ENCODE measurements around the gene PCAT7. TPM values are rescaled to one million over a fixed set of nuclear protein-coding genes. Genes with fewer than 3 reads are reported as not detected.

The PCAT7 gene
- total RNA-seq, 5 donors from 2014 or later (not counting 1 experiment from before 2014, with no cell fraction given) = not detected

- H3K27me3 Mint-ChIP-seq = peaks cover 2 to 3% of the 10 kb centered on the region in 2 donors
- Histone ChIP-seq H3K27ac (ENCODE audit: low read length) (no peak overlapping the region), H3K36me3 (ENCODE audit: control insufficient read depth in 2 of 2, extremely low read depth in 1 of 2, insufficient read depth in 1 of 2, low read length in 1 of 2) (no peaks in the 10 kb centered on the region), H3K27me3 (replicated peaks in 1 of 2; ENCODE audit: control insufficient read depth in 2 of 2, extremely low read depth in 1 of 2, insufficient read depth in 2 of 2, low read length in 1 of 2) (no peaks in the 10 kb centered on the region), H3K4me3 (ENCODE audit: control insufficient read depth in 1 of 2, extremely low read depth in 1 of 2, low read length in 1 of 2) (no peak overlapping the region), H3K4me1 (ENCODE audit: control insufficient read depth in 1 of 2, extremely low read depth in 1 of 2, insufficient read depth in 2 of 2, low read length in 2 of 2) (no peaks in the 10 kb centered on the region), H3K9me3 (no peaks in the 10 kb centered on the region)
- H3K4me1 Mint-ChIP-seq = no peaks in the 10 kb centered on the region
- WGBS (ENCODE audit: insufficient coverage) = no CpG with 5 or more reads among the region's 4 CpGs
- no peaks in the 10 kb centered on the region for H3K36me3 Mint-ChIP-seq
- no peaks in the 10 kb centered on the region for H3K9me3 Mint-ChIP-seq
- ATAC-seq (replicated peaks in 1 of 4) (no peak), DNase-seq (no peak)
- H3K27ac Mint-ChIP-seq = no peak overlapping the region
- H3K4me3 Mint-ChIP-seq = no peak overlapping the region
- CTCF ChIA-PET = no interaction called here
- POLR2A ChIA-PET = no interaction called here
Observed at GRCh38 chr9:94517254-94517653, 37.6 kb upstream of the PCAT7 start.

- Histone ChIP-seq H3K9me3 (no peaks in the 10 kb centered on the region), H3K4me3 (ENCODE audit: control insufficient read depth in 1 of 2, extremely low read depth in 1 of 2, low read length in 1 of 2) (no peak overlapping the region), H3K27me3 (replicated peaks in 1 of 2; ENCODE audit: control insufficient read depth in 2 of 2, extremely low read depth in 1 of 2, insufficient read depth in 2 of 2, low read length in 1 of 2) (peaks cover 0 to 8% of the 10 kb centered on the region in 2 experiments), H3K27ac (ENCODE audit: low read length) (no peak overlapping the region), H3K4me1 (ENCODE audit: control insufficient read depth in 1 of 2, extremely low read depth in 1 of 2, insufficient read depth in 2 of 2, low read length in 2 of 2) (no peaks in the 10 kb centered on the region), H3K36me3 (ENCODE audit: control insufficient read depth in 2 of 2, extremely low read depth in 1 of 2, insufficient read depth in 1 of 2, low read length in 1 of 2) (no peaks in the 10 kb centered on the region)
- Mint-ChIP-seq H3K9me3 (no peaks in the 10 kb centered on the region), H3K4me3 (no peak overlapping the region), H3K36me3 (no peaks in the 10 kb centered on the region), H3K4me1 (no peaks in the 10 kb centered on the region), H3K27ac (no peak overlapping the region), H3K27me3 (peaks cover 6 to 7% of the 10 kb centered on the region in 2 donors)
- ATAC-seq (replicated peaks in 1 of 4) = no peak
- DNase-seq = no peak
- ChIA-PET CTCF (no interaction called here), POLR2A (no interaction called here)
- no CpG with 5 or more reads among the region's 7 CpGs for WGBS (ENCODE audit: insufficient coverage)
Observed at GRCh38 chr9:94525396-94526035, 29.4 kb upstream of the PCAT7 start.

DNA sequence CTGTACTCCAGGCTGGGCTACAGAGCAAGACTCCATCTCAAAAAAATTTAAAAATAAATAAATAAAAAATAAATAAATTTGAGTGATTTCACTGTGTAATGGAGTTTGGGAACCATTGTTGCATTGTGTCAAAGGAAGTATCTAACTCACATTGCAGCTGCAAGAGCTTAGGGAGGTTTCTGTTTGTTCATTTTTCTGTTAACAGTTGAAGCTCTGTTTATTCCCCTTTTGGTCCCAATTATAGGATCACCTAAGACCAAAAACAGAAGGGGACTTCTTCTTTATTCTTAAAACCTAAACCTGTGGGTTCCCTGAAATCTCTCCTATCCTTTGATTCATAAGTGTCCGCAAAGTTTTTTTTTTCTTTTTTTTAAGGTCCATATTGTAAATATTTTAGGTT lies 28.6 kb upstream of the PCAT7 start:
- POLR2A ChIA-PET = no interaction called here
- H3K27me3 Mint-ChIP-seq = peaks cover 7 to 9% of the 10 kb centered on the region in 2 donors
- H3K9me3 Mint-ChIP-seq = no peaks in the 10 kb centered on the region
- ATAC-seq (replicated peaks in 1 of 4) = no peak
- Histone ChIP-seq H3K4me3 (ENCODE audit: control insufficient read depth in 1 of 2, extremely low read depth in 1 of 2, low read length in 1 of 2) (no peak overlapping the region), H3K27ac (ENCODE audit: low read length) (no peak overlapping the region), H3K9me3 (no peaks in the 10 kb centered on the region), H3K36me3 (ENCODE audit: control insufficient read depth in 2 of 2, extremely low read depth in 1 of 2, insufficient read depth in 1 of 2, low read length in 1 of 2) (no peaks in the 10 kb centered on the region), H3K4me1 (ENCODE audit: control insufficient read depth in 1 of 2, extremely low read depth in 1 of 2, insufficient read depth in 2 of 2, low read length in 2 of 2) (no peaks in the 10 kb centered on the region), H3K27me3 (replicated peaks in 1 of 2; ENCODE audit: control insufficient read depth in 2 of 2, extremely low read depth in 1 of 2, insufficient read depth in 2 of 2, low read length in 1 of 2) (peaks cover 0 to 8% of the 10 kb centered on the region in 2 experiments)
- CTCF ChIA-PET = no interaction called here
- WGBS (ENCODE audit: insufficient coverage) = no CpG with 5 or more reads among the region's 1 CpG
- no peak for DNase-seq
- H3K27ac Mint-ChIP-seq = no peak overlapping the region
- H3K4me3 Mint-ChIP-seq = no peak overlapping the region
- no peaks in the 10 kb centered on the region for H3K4me1 Mint-ChIP-seq
- H3K36me3 Mint-ChIP-seq = no peaks in the 10 kb centered on the region

- DNase-seq (no peak), ATAC-seq (replicated peaks in 1 of 4) (no peak)
- no peak overlapping the region for H3K27ac ChIP-seq (ENCODE audit: low read length)
- ChIA-PET CTCF (no interaction called here), POLR2A (no interaction called here)
- H3K27me3 Mint-ChIP-seq = peaks cover 9 to 13% of the 10 kb centered on the region in 2 donors
- no peak overlapping the region for H3K27ac Mint-ChIP-seq
- WGBS (ENCODE audit: insufficient coverage) = no CpG with 5 or more reads among the region's 1 CpG
- no peaks in the 10 kb centered on the region for H3K9me3 ChIP-seq
- H3K36me3 ChIP-seq (ENCODE audit: control insufficient read depth in 2 of 2, extremely low read depth in 1 of 2, insufficient read depth in 1 of 2, low read length in 1 of 2) = no peaks in the 10 kb centered on the region
- H3K4me3 Mint-ChIP-seq = no peak overlapping the region
- peaks cover 0 to 8% of the 10 kb centered on the region in 2 experiments for H3K27me3 ChIP-seq (replicated peaks in 1 of 2; ENCODE audit: control insufficient read depth in 2 of 2, extremely low read depth in 1 of 2, insufficient read depth in 2 of 2, low read length in 1 of 2)
- H3K9me3 Mint-ChIP-seq = no peaks in the 10 kb centered on the region
- no peaks in the 10 kb centered on the region for H3K36me3 Mint-ChIP-seq
- no peak overlapping the region for H3K4me3 ChIP-seq (ENCODE audit: control insufficient read depth in 1 of 2, extremely low read depth in 1 of 2, low read length in 1 of 2)
- no peaks in the 10 kb centered on the region for H3K4me1 ChIP-seq (ENCODE audit: control insufficient read depth in 1 of 2, extremely low read depth in 1 of 2, insufficient read depth in 2 of 2, low read length in 2 of 2)
- H3K4me1 Mint-ChIP-seq = no peaks in the 10 kb centered on the region
Observed at GRCh38 chr9:94526951-94527350, 27.9 kb upstream of the PCAT7 start.

DNA sequence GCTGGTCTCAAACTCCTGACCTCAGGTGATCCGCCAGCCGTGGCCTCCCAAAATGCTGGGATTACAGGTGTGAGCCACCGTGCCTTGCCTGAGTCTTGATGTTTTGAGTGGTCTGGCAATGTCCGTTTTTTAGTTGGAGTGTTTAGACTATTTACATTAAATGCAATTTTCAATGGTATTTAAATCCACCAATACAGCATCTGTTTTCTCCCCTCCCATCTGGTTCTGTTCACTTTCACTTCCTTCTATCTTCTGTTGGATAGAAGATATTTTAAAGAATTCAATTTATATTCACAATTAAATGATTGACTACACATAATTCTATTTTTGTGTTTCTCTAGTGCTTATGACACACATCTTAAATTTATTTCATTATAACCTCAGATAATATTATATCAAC lies 26.0 kb upstream of the PCAT7 start:
- no CpG with 5 or more reads among the region's 4 CpGs for WGBS (ENCODE audit: insufficient coverage)
- Mint-ChIP-seq H3K9me3 (no peaks in the 10 kb centered on the region), H3K36me3 (no peaks in the 10 kb centered on the region), H3K4me1 (no peaks in the 10 kb centered on the region), H3K27ac (no peak overlapping the region), H3K27me3 (peaks cover 4 to 22% of the 10 kb centered on the region in 2 donors), H3K4me3 (no peak overlapping the region)
- no peaks in the 10 kb centered on the region for H3K9me3 ChIP-seq
- no peak overlapping the region for H3K27ac ChIP-seq (ENCODE audit: low read length)
- no peaks in the 10 kb centered on the region for H3K4me1 ChIP-seq (ENCODE audit: control insufficient read depth in 1 of 2, extremely low read depth in 1 of 2, insufficient read depth in 2 of 2, low read length in 2 of 2)
- peaks cover 0 to 8% of the 10 kb centered on the region in 2 experiments for H3K27me3 ChIP-seq (replicated peaks in 1 of 2; ENCODE audit: control insufficient read depth in 2 of 2, extremely low read depth in 1 of 2, insufficient read depth in 2 of 2, low read length in 1 of 2)
- DNase-seq (no peak), ATAC-seq (replicated peaks in 1 of 4) (no peak)
- no peak overlapping the region for H3K4me3 ChIP-seq (ENCODE audit: control insufficient read depth in 1 of 2, extremely low read depth in 1 of 2, low read length in 1 of 2)
- CTCF ChIA-PET = no interaction called here
- POLR2A ChIA-PET = no interaction called here
- no peaks in the 10 kb centered on the region for H3K36me3 ChIP-seq (ENCODE audit: control insufficient read depth in 2 of 2, extremely low read depth in 1 of 2, insufficient read depth in 1 of 2, low read length in 1 of 2)

GRCh38 chr9:94533155-94533554 lies 21.7 kb upstream of the PCAT7 start:
- WGBS (ENCODE audit: insufficient coverage) = no CpG with 5 or more reads among the region's 1 CpG

GRCh38 chr9:94533601-94534000 lies 21.3 kb upstream of the PCAT7 start:
- peaks cover 4 to 27% of the 10 kb centered on the region in 2 donors for H3K27me3 Mint-ChIP-seq
- H3K36me3 ChIP-seq (ENCODE audit: control insufficient read depth in 2 of 2, extremely low read depth in 1 of 2, insufficient read depth in 1 of 2, low read length in 1 of 2) = no peaks in the 10 kb centered on the region
- WGBS (ENCODE audit: insufficient coverage) = 100% methylated on average over 2 of the region's 10 CpGs
- no peaks in the 10 kb centered on the region for H3K36me3 Mint-ChIP-seq
- ChIA-PET POLR2A (no interaction called here), CTCF (no interaction called here)
- ATAC-seq (replicated peaks in 1 of 4) (no peak), DNase-seq (no peak)
- no peak overlapping the region for H3K27ac Mint-ChIP-seq
- peaks cover 0 to 1% of the 10 kb centered on the region in 2 experiments for H3K27me3 ChIP-seq (replicated peaks in 1 of 2; ENCODE audit: control insufficient read depth in 2 of 2, extremely low read depth in 1 of 2, insufficient read depth in 2 of 2, low read length in 1 of 2)
- no peaks in the 10 kb centered on the region for H3K4me1 ChIP-seq (ENCODE audit: control insufficient read depth in 1 of 2, extremely low read depth in 1 of 2, insufficient read depth in 2 of 2, low read length in 2 of 2)
- no peaks in the 10 kb centered on the region for H3K4me1 Mint-ChIP-seq
- H3K4me3 Mint-ChIP-seq = no peak overlapping the region
- no peak overlapping the region for H3K4me3 ChIP-seq (ENCODE audit: control insufficient read depth in 1 of 2, extremely low read depth in 1 of 2, low read length in 1 of 2)
- H3K27ac ChIP-seq (ENCODE audit: low read length) = no peak overlapping the region
- no peaks in the 10 kb centered on the region for H3K9me3 ChIP-seq
- H3K9me3 Mint-ChIP-seq = no peaks in the 10 kb centered on the region

More at GRCh38 chr9:94533155-94533554, 21.7 kb upstream of the PCAT7 start:
- no peak overlapping the region for H3K4me3 Mint-ChIP-seq
- H3K27me3 Mint-ChIP-seq = peaks cover 4 to 27% of the 10 kb centered on the region in 2 donors
- Histone ChIP-seq H3K36me3 (ENCODE audit: control insufficient read depth in 2 of 2, extremely low read depth in 1 of 2, insufficient read depth in 1 of 2, low read length in 1 of 2) (no peaks in the 10 kb centered on the region), H3K27ac (ENCODE audit: low read length) (no peak overlapping the region), H3K4me1 (ENCODE audit: control insufficient read depth in 1 of 2, extremely low read depth in 1 of 2, insufficient read depth in 2 of 2, low read length in 2 of 2) (no peaks in the 10 kb centered on the region), H3K9me3 (no peaks in the 10 kb centered on the region), H3K27me3 (replicated peaks in 1 of 2; ENCODE audit: control insufficient read depth in 2 of 2, extremely low read depth in 1 of 2, insufficient read depth in 2 of 2, low read length in 1 of 2) (no peaks in the 10 kb centered on the region), H3K4me3 (ENCODE audit: control insufficient read depth in 1 of 2, extremely low read depth in 1 of 2, low read length in 1 of 2) (no peak overlapping the region)
- H3K4me1 Mint-ChIP-seq = no peaks in the 10 kb centered on the region
- POLR2A ChIA-PET = no interaction called here
- ATAC-seq (replicated peaks in 1 of 4) (no peak), DNase-seq (no peak)
- H3K9me3 Mint-ChIP-seq = no peaks in the 10 kb centered on the region
- CTCF ChIA-PET = no interaction called here
- H3K27ac Mint-ChIP-seq = no peak overlapping the region
- H3K36me3 Mint-ChIP-seq = no peaks in the 10 kb centered on the region

Measured in T-cell (primary cell).